GM23338 (cell line): ENCODE results near the gene LRRC27. TPM values are rescaled to one million over a fixed set of nuclear protein-coding genes. Genes with fewer than 3 reads are reported as not detected.
A peak's percentile ranks its signal among the peaks of the same experiment; 100 is the strongest.

Source experiments
- ATAC-seq: fragments of 200-7000 bp; cut with Tn5 transposase; 3 replicates; pipeline ENCODE4 v1.9.1; 2020
- DNase-seq: peaks from one replicate; pipeline ENCODE4 v3.0.0-alpha.2; 2015; ENCODE audit warnings: low spot score
- H2AFZ ChIP-seq: fragments of 200-600 bp; sonication (generic); 2 replicates; pipeline ENCODE4 v1.8.0; 2016; ENCODE audit warnings: antibody characterized with exemption, mild to moderate bottlenecking, moderate library complexity
- H3F3A ChIP-seq: fragments of 200-600 bp; sonication (generic); replicated peaks from 2 replicates; pipeline ENCODE4 v1.8.0; 2017; ENCODE audit warnings: antibody characterized with exemption, mixed run types, low read depth
- H3K27ac ChIP-seq: fragments of 200-600 bp; sonication (generic); 2 replicates; pipeline ENCODE4 v1.6.1; 2016; ENCODE audit warnings: low read depth
- H3K27me3 ChIP-seq: fragments of 200-600 bp; sonication (generic); 2 replicates; pipeline ENCODE4 v1.8.0; 2016; ENCODE audit warnings: mild to moderate bottlenecking, mixed run types, moderate library complexity; ENCODE audit not compliant: insufficient read depth
- H3K36me3 ChIP-seq: fragments of 200-600 bp; sonication (generic); 2 replicates; pipeline ENCODE4 v1.8.0; 2016; ENCODE audit warnings: mild to moderate bottlenecking; ENCODE audit not compliant: insufficient read depth
- H3K4me1 ChIP-seq: fragments of 200-600 bp; sonication (generic); 2 replicates; pipeline ENCODE4 v1.8.0; 2016; ENCODE audit warnings: mild to moderate bottlenecking, moderate library complexity; ENCODE audit not compliant: insufficient read depth
- H3K4me2 ChIP-seq: fragments of 200-600 bp; sonication (generic); 2 replicates; pipeline ENCODE4 v1.7.1; 2017; ENCODE audit warnings: mixed run types
- H3K4me3 ChIP-seq: fragments of 200-600 bp; sonication (generic); 2 replicates; pipeline ENCODE4 v1.6.1; 2016; ENCODE audit warnings: mixed run types
- H3K79me2 ChIP-seq: fragments of 200-600 bp; sonication (generic); replicated peaks from 2 replicates; pipeline ENCODE4 v1.8.0; 2017; ENCODE audit warnings: mild to moderate bottlenecking; ENCODE audit not compliant: insufficient read depth
- H3K9me2 ChIP-seq: fragments of 200-600 bp; sonication (generic); 2 replicates; pipeline ENCODE4 v1.8.0; 2017; ENCODE audit not compliant: insufficient read depth
- H4K20me1 ChIP-seq: fragments of 200-600 bp; sonication (generic); replicated peaks from 2 replicates; pipeline ENCODE4 v1.8.0; 2017; ENCODE audit warnings: mild to moderate bottlenecking; ENCODE audit not compliant: insufficient read depth
- H3K27ac Mint-ChIP-seq: 2 replicates; pipeline ENCODE4 v1.8.0; 2020; ENCODE audit warnings: inconsistent platforms, mild to moderate bottlenecking, moderate library complexity, mixed read lengths
- H3K27me3 Mint-ChIP-seq: 3 replicates; pipeline ENCODE4 v1.8.0; 2022; ENCODE audit warnings: low read depth, mild to moderate bottlenecking, moderate library complexity, mixed read lengths, inconsistent platforms; ENCODE audit not compliant: insufficient read depth, poor library complexity
- H3K36me3 Mint-ChIP-seq: 3 replicates; pipeline ENCODE4 v1.8.0; 2021; ENCODE audit warnings: low read depth, mild to moderate bottlenecking, inconsistent platforms, moderate library complexity, mixed read lengths
- H3K4me1 Mint-ChIP-seq: 3 replicates; pipeline ENCODE4 v1.8.0; 2020; ENCODE audit warnings: mild to moderate bottlenecking, inconsistent platforms, mixed read lengths
- H3K4me3 Mint-ChIP-seq: 3 replicates; pipeline ENCODE4 v1.8.0; 2021; ENCODE audit warnings: moderate library complexity, mild to moderate bottlenecking, inconsistent platforms, mixed read lengths
- H3K9me3 Mint-ChIP-seq: 3 replicates; pipeline ENCODE4 v1.8.0; 2020; ENCODE audit warnings: moderate library complexity, mild to moderate bottlenecking, inconsistent platforms, mixed read lengths
- CREB1 ChIP-seq: fragments of 250-450 bp; sonication (Bioruptor Pico); IDR thresholded peaks from 2 replicates; pipeline ENCODE4 v1.5.0; 2020; ENCODE audit warnings: low read depth, mild to moderate bottlenecking, moderate library complexity
- CTCF ChIP-seq, 2 experiments: fragments of 200-600 bp in 1 of 2; sonication (generic) in 1 of 2; conservative IDR thresholded peaks; 2 replicates each; pipeline versions ENCODE4 v1.5.1 to v1.6.1; 2016 to 2017; ENCODE audit warnings: antibody characterized with exemption in 2 of 2, low read depth in 2 of 2, mild to moderate bottlenecking in 2 of 2, moderate library complexity in 1 of 2
- ETS1 ChIP-seq: IDR thresholded peaks from 2 replicates; pipeline ENCODE4 v1.6.1; 2016; ENCODE audit warnings: antibody characterized with exemption
- EZH2 ChIP-seq: fragments of 200-600 bp; sonication (generic); IDR thresholded peaks from one replicate; pipeline ENCODE4 v1.8.0; 2017; ENCODE audit warnings: antibody characterized with exemption, mild to moderate bottlenecking, low read depth; ENCODE audit not compliant: unreplicated experiment
- EZH2phosphoT487 ChIP-seq: fragments of 200-600 bp; sonication (generic); IDR thresholded peaks from one replicate; pipeline ENCODE4 v1.8.1; 2018; ENCODE audit warnings: antibody characterized with exemption; ENCODE audit not compliant: unreplicated experiment
- JUNB ChIP-seq: IDR thresholded peaks from one replicate; pipeline ENCODE4 v1.6.1; 2016; ENCODE audit warnings: antibody characterized with exemption; ENCODE audit not compliant: unreplicated experiment
- NANOG ChIP-seq: IDR thresholded peaks from 2 replicates; pipeline ENCODE4 v1.6.1; 2016; ENCODE audit warnings: antibody characterized with exemption, borderline replicate concordance
- POLR2AphosphoS5 ChIP-seq: IDR thresholded peaks from 2 replicates; pipeline ENCODE4 v1.6.1; 2016; ENCODE audit warnings: antibody characterized with exemption, low read depth
- REST ChIP-seq: IDR thresholded peaks from one replicate; pipeline ENCODE4 v1.6.1; 2018; ENCODE audit warnings: antibody characterized with exemption; ENCODE audit not compliant: unreplicated experiment
- STAT1 ChIP-seq: IDR thresholded peaks from one replicate; pipeline ENCODE4 v1.6.1; 2016; ENCODE audit warnings: antibody characterized with exemption; ENCODE audit not compliant: unreplicated experiment
- ZNF114 ChIP-seq: fragments of 250-450 bp; sonication (Bioruptor Pico); IDR thresholded peaks from 2 replicates; pipeline ENCODE4 v1.5.0; 2020; ENCODE audit warnings: mild to moderate bottlenecking, moderate library complexity
- ZNF331 ChIP-seq: fragments of 250-450 bp; sonication (Bioruptor Pico); IDR thresholded peaks from 2 replicates; pipeline ENCODE4 v1.5.0; 2020; ENCODE audit warnings: low read depth, mild to moderate bottlenecking, moderate library complexity
- ZNF462 ChIP-seq: fragments of 250-450 bp; sonication (Bioruptor Pico); IDR thresholded peaks from 2 replicates; pipeline ENCODE4 v1.5.0; 2020; ENCODE audit warnings: mild to moderate bottlenecking, moderate library complexity
- polyA plus RNA-seq: library from polyadenylated mRNA; unstranded; fragments of >200 nt; fragmentation: Nextera tagmentation; extraction: Ambion mirVana; gene quantifications from 2 replicates; pipeline ENCODE4 v1.2.1, GENCODE V29; 2016
- total RNA-seq: library from RNA; depleted of rRNA; stranded (reverse); fragments of >200 nt; shearing (Covaris generic); gene quantifications from 2 replicates; pipeline ENCODE4 v1.2.3, GENCODE V29; 2014

Gene LRRC27
- total and polyA plus RNA-seq, 2 experiments from 2014 or later, result 2.9 to 3.5 TPM

GRCh38 chr10:132387764-132388210, 55.8 kb downstream of the LRRC27 start (continued):
- no peak for TF ChIP-seq STAT1

GRCh38 chr10:132388891-132389432, 57.0 kb downstream of the LRRC27 start:
- Mint-ChIP-seq H3K36me3 (peaks cover 3% of the 10 kb centered on the region; the same call in 1 of the 3 replicates), H3K4me3 (no peak overlapping the region), H3K27ac (no peak overlapping the region), H3K9me3 (peaks cover 5% of the 10 kb centered on the region; the same call in 1 of the 3 replicates), H3K27me3 (peaks cover 14% of the 10 kb centered on the region), H3K4me1 (peaks cover 12% of the 10 kb centered on the region)
- ATAC-seq (peak; percentile 67), DNase-seq (peak; percentile 77)
- H3K79me2 ChIP-seq, result no peaks in the 10 kb centered on the region
- H3K27ac ChIP-seq, result no peak overlapping the region
- peaks cover 9% of the 10 kb centered on the region; the same call in 1 of the 2 replicates for H3K4me1 ChIP-seq
- no peak overlapping the region for H3K4me3 ChIP-seq
- no peaks in the 10 kb centered on the region for H3F3A ChIP-seq
- no peaks in the 10 kb centered on the region for H3K36me3 ChIP-seq
- TF ChIP-seq ETS1 (no peak), STAT1 (no peak), ZNF462 (no peak), EZH2phosphoT487 (no peak), NANOG (no peak), REST (no peak), ZNF331 (CRISPR knock-in tag) (no peak), CREB1 (CRISPR knock-in tag) (no peak), ZNF114 (no peak), POLR2AphosphoS5 (no peak), CTCF (conservative IDR thresholded peaks at IDR 0.05; ENCODE audit: low read depth in 2 of 2) (no peak), JUNB (no peak), EZH2 (no peak)
- peaks cover 14% of the 10 kb centered on the region for H3K9me2 ChIP-seq
- H3K27me3 ChIP-seq, result no peaks in the 10 kb centered on the region
- peak overlapping the region; percentile 62; the same call in 1 of the 2 replicates for H3K4me2 ChIP-seq
- H2AFZ ChIP-seq, result no peak overlapping the region
- no peaks in the 10 kb centered on the region for H4K20me1 ChIP-seq
